HCT116 (cell line): Measurements from ENCODE around the gene SSTR3. TPM values are rescaled to one million over a fixed set of nuclear protein-coding genes. Genes with fewer than 3 reads are reported as not detected.
A peak's percentile ranks its signal among the peaks of the same experiment; 100 is the strongest.

Experiments
- ATAC-seq: fragments of 200-7000 bp; cut with Tn5 transposase; 2 replicates; pipeline ENCODE4 v1.9.1; 2020; ENCODE audit warnings: mild to moderate bottlenecking, moderate library complexity
- BruUV-seq: library from RNA; stranded (reverse); fragments of 400-500 nt; replicated peaks from 2 replicates; lab custom pipeline; 2021; lab: Mats Ljungman, UMichigan
- CTCF ChIA-PET: fragments of 300-600 bp; sonication (Branson Sonifier 250); formaldehyde crosslinking; loops from one replicate; lab custom pipeline; 2021; ENCODE audit warnings: antibody characterized with exemption; lab: Charles Lee
- POLR2A ChIA-PET: fragments of 300-600, 350-600 bp; sonication (Branson Sonifier 250); formaldehyde crosslinking; loops from one replicate; lab custom pipeline; 2021; ENCODE audit warnings: antibody characterized with exemption; lab: Charles Lee
- RAD21 ChIA-PET, 2 experiments: fragments of 300-600 bp; sonication (Branson Sonifier 250); formaldehyde crosslinking; loops; one replicate each; lab custom pipeline; 2023; ENCODE audit warnings: low total read pairs in 2 of 2; ENCODE audit not compliant: uncharacterized antibody in 2 of 2, unreplicated experiment in 2 of 2, low non-redundant PET in 1 of 2; lab: Charles Lee
- DNase-seq: peaks from one replicate; pipeline ENCODE4 v3.0.0-alpha.2; 2010; ENCODE audit warnings: low read depth, low spot score
- H2AFZ ChIP-seq: fragments of 200-600 bp; shearing (Covaris generic), sonication (generic); 2 replicates; pipeline ENCODE4 v1.6.1; 2017; ENCODE audit warnings: low read depth, mixed run types, mixed read lengths, antibody characterized with exemption, low read length; ENCODE audit not compliant: poor library complexity, severe bottlenecking
- H3K27ac ChIP-seq: 2 replicates; pipeline ENCODE4 v1.5.1; 2012; ENCODE audit warnings: low read depth, low read length
- H3K27me3 ChIP-seq: fragments of 200-600 bp; sonication (generic); 2 replicates; pipeline ENCODE4 v1.6.1; 2016; ENCODE audit warnings: mixed run types, low read length, mixed read lengths; ENCODE audit not compliant: insufficient read depth
- H3K36me3 ChIP-seq, 2 experiments: fragments of 200-500 bp in 1 of 2; fragments of 200-600 bp in 1 of 2; sonication (Bioruptor generic) in 1 of 2; sonication (generic) in 1 of 2; 2 replicates each; pipeline versions ENCODE4 v1.5.1 to v1.6.1; 2014 to 2016; ENCODE audit warnings: low read length in 2 of 2, inconsistent platforms in 1 of 2, mixed read lengths in 1 of 2, mixed run types in 1 of 2; ENCODE audit not compliant: insufficient read depth in 2 of 2, control insufficient read depth in 1 of 2
- H3K4me1 ChIP-seq, 2 experiments: fragments of 200-600 bp in 1 of 2; sonication (generic) in 1 of 2; 2 replicates each; pipeline versions ENCODE4 v1.5.1 to v1.6.1; 2012 to 2017; ENCODE audit warnings: low read length in 2 of 2, inconsistent platforms in 1 of 2, mild to moderate bottlenecking in 1 of 2, mixed read lengths in 1 of 2, mixed run types in 1 of 2, moderate library complexity in 1 of 2; ENCODE audit not compliant: insufficient read depth in 2 of 2, control insufficient read depth in 1 of 2
- H3K4me2 ChIP-seq: fragments of 200-600 bp; sonication (generic); 2 replicates; pipeline ENCODE4 v1.6.1; 2017; ENCODE audit warnings: mixed run types, low read length, mixed read lengths
- H3K4me3 ChIP-seq, 2 experiments: fragments of 200-600 bp in 1 of 2; sonication (generic) in 1 of 2; replicated peaks in 1 of 2; 2 replicates each; pipeline ENCODE4 v1.5.1; 2011 to 2016; ENCODE audit warnings: low read length in 2 of 2, control low read depth in 1 of 2, low read depth in 1 of 2, mild to moderate bottlenecking in 1 of 2, mixed read lengths in 1 of 2, mixed run types in 1 of 2
- H3K79me2 ChIP-seq: fragments of 200-600 bp; sonication (generic); 2 replicates; pipeline ENCODE4 v1.6.1; 2017; ENCODE audit warnings: mild to moderate bottlenecking, mixed run types, low read length, moderate library complexity, mixed read lengths; ENCODE audit not compliant: insufficient read depth
- H3K9ac ChIP-seq: fragments of 200-600 bp; sonication (generic); 2 replicates; pipeline ENCODE4 v1.6.1; 2016; ENCODE audit warnings: low read length, mixed read lengths
- H3K9me2 ChIP-seq: fragments of 200-600 bp; sonication (generic), shearing (Covaris generic); 2 replicates; pipeline ENCODE4 v1.6.1; 2017; ENCODE audit warnings: mixed run types, mild to moderate bottlenecking, moderate library complexity; ENCODE audit not compliant: insufficient read depth
- H3K9me3 ChIP-seq, 2 experiments: fragments of 200-500 bp in 1 of 2; fragments of 200-600 bp in 1 of 2; sonication (Bioruptor generic) in 1 of 2; sonication (generic) in 1 of 2; 2 replicates each; pipeline ENCODE4 v1.6.1; 2014 to 2017; ENCODE audit warnings: low read length in 2 of 2, mixed read lengths in 2 of 2, inconsistent platforms in 1 of 2, low read depth in 1 of 2, mild to moderate bottlenecking in 1 of 2, mixed run types in 1 of 2, moderate library complexity in 1 of 2; ENCODE audit not compliant: control insufficient read depth in 1 of 2, insufficient read depth in 1 of 2
- H4K20me1 ChIP-seq: fragments of 200-600 bp; sonication (generic), shearing (Covaris generic); 2 replicates; pipeline ENCODE4 v1.6.1; 2017; ENCODE audit warnings: mixed run types, mild to moderate bottlenecking, moderate library complexity; ENCODE audit not compliant: insufficient read depth
- CEBPB ChIP-seq: IDR thresholded peaks from 2 replicates; pipeline ENCODE4 v1.6.1; 2012; ENCODE audit warnings: low read depth
- CTCF ChIP-seq, 3 experiments: fragments of 200-600 bp in 1 of 3; sonication (generic) in 1 of 3; IDR thresholded peaks in 2 of 3; conservative IDR thresholded peaks in 1 of 3; 2 replicates each; pipeline ENCODE4 v1.5.1; 2012 to 2017; ENCODE audit warnings: low read depth in 2 of 3, low read length in 2 of 3, antibody characterized with exemption in 1 of 3, borderline replicate concordance in 1 of 3, control low read depth in 1 of 3, mild to moderate bottlenecking in 1 of 3, mixed read lengths in 1 of 3, mixed run types in 1 of 3, moderate library complexity in 1 of 3; ENCODE audit not compliant: insufficient read depth in 1 of 3
- EZH2 ChIP-seq: fragments of 200-600 bp; sonication (generic); IDR thresholded peaks from 2 replicates; pipeline ENCODE4 v1.6.1; 2017; ENCODE audit warnings: antibody characterized with exemption, mixed run types
- MAX ChIP-seq: IDR thresholded peaks from 2 replicates; pipeline ENCODE4 v1.6.1; 2012
- YY1 ChIP-seq: IDR thresholded peaks from 2 replicates; pipeline ENCODE4 v1.6.1; 2011; ENCODE audit warnings: low read length, low read depth, moderate library complexity, mild to moderate bottlenecking; ENCODE audit not compliant: insufficient replicate concordance; ENCODE audit errors: extremely low read depth
- intact Hi-C: fragments of 100-400 bp; cut with micrococcal nuclease; formaldehyde crosslinking; loops from 2 replicates; pipeline ENCODE4 v1.10.0; 2022
- total RNA-seq: library from RNA; stranded (reverse); gene quantifications from one replicate; pipeline ENCODE4 v1.2.1, GENCODE V29; 2021; ENCODE audit not compliant: unreplicated experiment

The SSTR3 gene
- total RNA-seq, 1 experiment from 2014 or later: not detected

GRCh38 chr22:37161443-37161842, 50.8 kb downstream of the SSTR3 start:
- H3K36me3 ChIP-seq: no peaks in the 10 kb centered on the region
- TF ChIP-seq EZH2 (no peak), MAX (no peak), CEBPB (no peak)
- H3K4me3 ChIP-seq: no peak overlapping the region
- RAD21 ChIA-PET: interaction anchor here in 1 of 2 experiments (1.1 kb wide), 1 partner anchor 38 kb away, joined by 3 read pairs; no protein-coding TSS in a partner anchor
- no peak overlapping the region for H3K9ac ChIP-seq
- H3K4me1 ChIP-seq: peaks cover 15 to 32% of the 10 kb centered on the region in 2 experiments
- no peaks in the 10 kb centered on the region for H3K9me2 ChIP-seq
- BruUV-seq: no TSS peak
- no peak overlapping the region for H3K4me2 ChIP-seq
- intact Hi-C loops: no loop called here
- CTCF ChIA-PET: no interaction called here
- ATAC-seq (peak; percentile 33), DNase-seq (peak; percentile 23)
- H2AFZ ChIP-seq: no peak overlapping the region
- POLR2A ChIA-PET: no interaction called here
- H3K27me3 ChIP-seq: no peaks in the 10 kb centered on the region
- H4K20me1 ChIP-seq: no peaks in the 10 kb centered on the region
- peaks cover 0 to 4% of the 10 kb centered on the region in 2 experiments; a peak in 1 of 4 replicates for H3K9me3 ChIP-seq
- no peaks in the 10 kb centered on the region for H3K79me2 ChIP-seq
- no peak overlapping the region for H3K27ac ChIP-seq

- H2AFZ ChIP-seq: no peak overlapping the region
- H3K9me3 ChIP-seq: peaks cover 0 to 4% of the 10 kb centered on the region in 2 experiments; a peak in 1 of 4 replicates
- no peaks in the 10 kb centered on the region for H3K36me3 ChIP-seq
- peaks cover 22 to 41% of the 10 kb centered on the region in 2 experiments for H3K4me1 ChIP-seq
- no peak overlapping the region for H3K27ac ChIP-seq
- CTCF ChIA-PET: interaction anchor here (1.1 kb wide), 1 partner anchor 38 kb away, joined by 3 read pairs; no protein-coding TSS in a partner anchor
- RAD21 ChIA-PET: no interaction called here
- H4K20me1 ChIP-seq: no peaks in the 10 kb centered on the region
- ATAC-seq (peak; percentile 58), DNase-seq (no peak)
- intact Hi-C loops: no loop called here
- BruUV-seq: no TSS peak
- POLR2A ChIA-PET: no interaction called here
- H3K79me2 ChIP-seq: no peaks in the 10 kb centered on the region
- no peaks in the 10 kb centered on the region for H3K27me3 ChIP-seq
- no peaks in the 10 kb centered on the region for H3K9me2 ChIP-seq
- no peak overlapping the region for H3K9ac ChIP-seq
- no peak overlapping the region for H3K4me2 ChIP-seq
- TF ChIP-seq CTCF (IDR thresholded peaks at IDR 0.05 in 2 of 3, conservative IDR thresholded peaks at IDR 0.05 in 1 of 3; ENCODE audit: borderline replicate concordance in 1 of 3, insufficient read depth in 1 of 3, low read depth in 2 of 3, low read length in 2 of 3) (peak in 2 of 3 experiments; percentile 12 to 26; a peak in 2 of 6 replicates), YY1 (no peak)
- TF ChIP-seq, all 23 proteins: peak for 1
- no peak overlapping the region for H3K4me3 ChIP-seq
These were observed 52.2 kb downstream of the SSTR3 start for GRCh38 chr22:37160027-37160426.
